ENCODE data around the gene HNRNPA3. TPM values are rescaled to one million over a fixed set of nuclear protein-coding genes. Genes with fewer than 3 reads are reported as not detected.

HNRNPA3 gene
- total RNA-seq, 3 donors from 2014 or later (not counting 1 experiment from before 2014, with no cell fraction given) = 223 to 298 (median 289) TPM

- TF ChIP-seq, protein P1, sequence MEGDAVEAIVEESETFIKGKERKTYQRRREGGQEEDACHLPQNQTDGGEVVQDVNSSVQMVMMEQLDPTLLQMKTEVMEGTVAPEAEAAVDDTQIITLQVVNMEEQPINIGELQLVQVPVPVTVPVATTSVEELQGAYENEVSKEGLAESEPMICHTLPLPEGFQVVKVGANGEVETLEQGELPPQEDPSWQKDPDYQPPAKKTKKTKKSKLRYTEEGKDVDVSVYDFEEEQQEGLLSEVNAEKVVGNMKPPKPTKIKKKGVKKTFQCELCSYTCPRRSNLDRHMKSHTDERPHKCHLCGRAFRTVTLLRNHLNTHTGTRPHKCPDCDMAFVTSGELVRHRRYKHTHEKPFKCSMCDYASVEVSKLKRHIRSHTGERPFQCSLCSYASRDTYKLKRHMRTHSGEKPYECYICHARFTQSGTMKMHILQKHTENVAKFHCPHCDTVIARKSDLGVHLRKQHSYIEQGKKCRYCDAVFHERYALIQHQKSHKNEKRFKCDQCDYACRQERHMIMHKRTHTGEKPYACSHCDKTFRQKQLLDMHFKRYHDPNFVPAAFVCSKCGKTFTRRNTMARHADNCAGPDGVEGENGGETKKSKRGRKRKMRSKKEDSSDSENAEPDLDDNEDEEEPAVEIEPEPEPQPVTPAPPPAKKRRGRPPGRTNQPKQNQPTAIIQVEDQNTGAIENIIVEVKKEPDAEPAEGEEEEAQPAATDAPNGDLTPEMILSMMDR (IDR thresholded peaks at IDR 0.05) = no peak
- no peaks in the 10 kb centered on the region for H3K4me1 ChIP-seq (ENCODE audit: control insufficient read depth, insufficient read depth, low read length)
- Mint-ChIP-seq H3K27ac (peak overlapping the region; percentile 78 to 100), H3K9me3 (no peaks in the 10 kb centered on the region), H3K4me3 (peak overlapping the region; percentile 25), H3K27me3 (ENCODE audit: low read depth in 2 of 2) (no peaks in the 10 kb centered on the region), H3K4me1 (peaks cover 47 to 53% of the 10 kb centered on the region in 2 donors), H3K36me3 (peaks cover 19% of the 10 kb centered on the region)
- H3K9me3 ChIP-seq (ENCODE audit: control insufficient read depth, insufficient read depth, low read length) = no peaks in the 10 kb centered on the region
- WGBS (ENCODE audit: insufficient coverage) = 96% methylated on average over 7 of the region's 8 CpGs
- H3K27ac ChIP-seq (ENCODE audit: low read length) = no peak overlapping the region
- ATAC-seq (peak in 1 of 3 donors; percentile 11), DNase-seq (no peak)
- no peak overlapping the region for H3K4me3 ChIP-seq (ENCODE audit: low read length)
- no peaks in the 10 kb centered on the region for H3K27me3 ChIP-seq (ENCODE audit: control insufficient read depth, insufficient read depth, low read length)
- intact Hi-C loops (cut with micrococcal nuclease) = no loop called here
- peaks cover 53% of the 10 kb centered on the region for H3K36me3 ChIP-seq (ENCODE audit: control insufficient read depth, insufficient read depth, low read length)
Measured at GRCh38 chr2:177229442-177230242, 17.0 kb downstream of the HNRNPA3 start.

DNA sequence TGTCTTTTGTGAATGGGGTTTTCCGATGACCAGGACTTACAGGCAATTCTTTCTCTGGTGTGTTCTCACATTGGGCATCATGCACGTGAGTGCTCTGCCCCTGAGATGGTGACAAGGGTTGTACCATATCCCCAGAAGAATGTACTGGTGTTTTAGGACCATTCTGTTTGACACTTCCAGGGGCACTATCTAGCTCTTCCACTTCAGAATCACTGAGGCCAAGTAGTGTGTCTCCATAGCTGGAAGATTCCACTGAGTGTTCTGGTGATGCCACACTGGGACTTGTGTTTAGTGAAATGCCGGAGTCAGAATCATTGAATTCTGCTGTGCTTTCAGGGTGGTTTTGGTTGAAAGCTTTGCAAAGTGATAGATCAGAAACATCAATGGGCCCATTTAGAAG lies 18.7 kb downstream of the HNRNPA3 start:
- intact Hi-C loops (cut with micrococcal nuclease) = no loop called here
- H3K4me1 Mint-ChIP-seq = peaks cover 60 to 62% of the 10 kb centered on the region in 2 donors
- TF ChIP-seq, protein P1 (IDR thresholded peaks at IDR 0.05) = no peak
- ATAC-seq (no peak), DNase-seq (no peak)
- H3K36me3 Mint-ChIP-seq = peaks cover 19% of the 10 kb centered on the region
- no peaks in the 10 kb centered on the region for H3K27me3 ChIP-seq (ENCODE audit: control insufficient read depth, insufficient read depth, low read length)
- WGBS (ENCODE audit: insufficient coverage) = 87% methylated on average over 3 of the region's 3 CpGs
- no peaks in the 10 kb centered on the region for H3K9me3 Mint-ChIP-seq
- H3K36me3 ChIP-seq (ENCODE audit: control insufficient read depth, insufficient read depth, low read length) = peaks cover 55% of the 10 kb centered on the region
- no peak overlapping the region for H3K4me3 ChIP-seq (ENCODE audit: low read length)
- no peaks in the 10 kb centered on the region for H3K9me3 ChIP-seq (ENCODE audit: control insufficient read depth, insufficient read depth, low read length)
- H3K27ac ChIP-seq (ENCODE audit: low read length) = no peak overlapping the region
- H3K4me3 Mint-ChIP-seq = no peak overlapping the region
- no peaks in the 10 kb centered on the region for H3K4me1 ChIP-seq (ENCODE audit: control insufficient read depth, insufficient read depth, low read length)
- H3K27ac Mint-ChIP-seq = peak overlapping the region; percentile 58 to 82
- no peaks in the 10 kb centered on the region for H3K27me3 Mint-ChIP-seq (ENCODE audit: low read depth in 2 of 2)

- intact Hi-C loops (cut with micrococcal nuclease) = no loop called here
- no peak overlapping the region for H3K4me3 ChIP-seq (ENCODE audit: low read length)
- DNase-seq = no peak
- WGBS (ENCODE audit: insufficient coverage) = 96% methylated on average over 8 of the region's 8 CpGs
- Mint-ChIP-seq H3K36me3 (peaks cover 19% of the 10 kb centered on the region), H3K9me3 (no peaks in the 10 kb centered on the region), H3K27ac (peak overlapping the region in 1 of 2 donors; percentile 82), H3K27me3 (ENCODE audit: low read depth in 2 of 2) (no peaks in the 10 kb centered on the region), H3K4me3 (no peak overlapping the region), H3K4me1 (peaks cover 58 to 60% of the 10 kb centered on the region in 2 donors)
- ATAC-seq = no peak
- H3K9me3 ChIP-seq (ENCODE audit: control insufficient read depth, insufficient read depth, low read length) = no peaks in the 10 kb centered on the region
- H3K27ac ChIP-seq (ENCODE audit: low read length) = no peak overlapping the region
- TF ChIP-seq, protein P1 (IDR thresholded peaks at IDR 0.05) = no peak
- H3K4me1 ChIP-seq (ENCODE audit: control insufficient read depth, insufficient read depth, low read length) = peaks cover 5% of the 10 kb centered on the region
- no peaks in the 10 kb centered on the region for H3K27me3 ChIP-seq (ENCODE audit: control insufficient read depth, insufficient read depth, low read length)
- H3K36me3 ChIP-seq (ENCODE audit: control insufficient read depth, insufficient read depth, low read length) = peaks cover 55% of the 10 kb centered on the region
Measured at GRCh38 chr2:177232098-177232704, 19.6 kb downstream of the HNRNPA3 start.

Data from natural killer cell (primary cell).